NCI-H1436 (cell line): ENCODE results near the gene B4GALNT4.
"Not testable (repeated sequence)": the region's sequence is repeated elsewhere in the genome, so short reads cannot be mapped to it uniquely, and the experiment has no call there.

ENCODE experiments used
- DNase-seq: peaks from one replicate; lab custom pipeline; 2025; lab: John Stamatoyannopoulos, UW

Gene B4GALNT4

DNA sequence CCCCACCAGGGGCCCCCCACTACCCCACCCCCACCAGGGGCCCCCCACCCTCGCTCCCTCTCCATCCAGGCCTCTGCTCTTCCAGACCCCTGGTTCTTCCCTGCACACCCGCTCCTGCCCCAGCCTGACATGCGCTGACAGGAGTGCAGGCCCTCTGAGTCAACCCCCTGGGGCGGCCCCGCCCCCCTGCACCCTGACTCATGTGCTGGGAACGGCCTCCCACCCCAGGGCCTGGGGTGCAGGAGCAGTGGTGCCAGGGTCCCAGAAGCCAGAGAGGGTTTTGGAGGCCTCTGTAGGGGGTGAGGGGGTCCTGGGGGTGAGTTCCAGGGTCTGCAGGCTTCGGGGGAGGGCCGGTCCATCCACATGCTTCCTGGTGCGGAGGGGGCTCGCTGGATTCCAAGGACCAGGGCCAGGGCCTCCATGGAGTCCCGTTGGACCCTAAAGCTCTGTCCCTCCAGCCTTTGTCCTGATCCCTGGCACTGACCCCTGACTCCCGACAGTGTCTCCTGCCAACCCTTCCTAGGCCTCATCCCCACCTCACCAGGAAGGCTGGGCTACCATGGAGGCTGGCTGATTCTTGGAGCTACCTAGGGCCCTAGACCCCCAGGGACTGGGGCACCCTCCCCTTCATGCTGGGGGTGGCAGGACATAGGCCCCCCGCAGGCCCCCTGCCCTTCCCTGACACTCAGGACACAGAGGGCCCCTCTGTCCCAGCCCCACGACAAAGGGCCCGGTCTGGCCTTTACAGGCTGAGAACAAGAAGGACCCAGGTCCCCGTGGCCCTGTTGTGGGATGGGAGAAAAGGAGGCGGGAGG, 24.1 kb downstream of the B4GALNT4 start:
- DNase-seq: no peak

DNA sequence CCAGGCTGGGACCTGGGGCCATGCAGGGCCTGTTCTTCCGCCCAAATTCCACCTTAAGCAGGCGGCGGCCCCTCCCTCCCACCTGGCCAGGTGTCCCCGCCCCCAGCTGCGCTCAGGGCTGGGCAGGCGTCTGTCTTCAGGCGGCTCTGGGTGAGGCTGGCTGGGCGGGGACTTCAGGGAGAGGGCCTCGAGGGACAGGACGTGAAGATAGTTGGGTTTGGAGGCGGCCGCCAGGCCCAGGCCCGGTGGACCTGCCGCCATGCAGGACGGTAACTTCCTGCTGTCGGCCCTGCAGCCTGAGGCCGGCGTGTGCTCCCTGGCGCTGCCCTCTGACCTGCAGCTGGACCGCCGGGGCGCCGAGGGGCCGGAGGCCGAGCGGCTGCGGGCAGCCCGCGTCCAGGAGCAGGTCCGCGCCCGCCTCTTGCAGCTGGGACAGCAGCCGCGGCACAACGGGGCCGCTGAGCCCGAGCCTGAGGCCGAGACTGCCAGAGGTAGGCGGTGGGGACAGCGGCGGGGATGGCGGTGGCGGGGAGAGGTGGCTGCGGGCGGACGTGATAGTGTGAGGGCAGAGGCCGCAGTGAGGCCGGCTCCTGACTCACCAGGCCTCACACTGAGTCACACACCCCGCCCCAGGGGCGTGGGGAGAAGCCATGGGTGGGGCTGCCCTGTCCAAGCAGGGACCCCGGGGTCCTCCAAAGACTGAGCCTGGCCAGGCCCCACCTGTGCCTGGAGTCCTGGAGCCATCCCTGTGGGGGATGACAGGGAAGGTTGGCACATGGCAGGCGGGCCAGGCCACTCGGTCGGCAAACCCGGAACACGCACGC, 24.9 kb downstream of the B4GALNT4 start, which contains the start of gene PKP3:
Gene PKP3, plus strand, starts transcription at position 176 of the 824 bp plus-strand sequence. Its CDS starts 84 bp downstream, at position 260.
- no peak for DNase-seq

GRCh38 chr11:394858-395655, 25.8 kb downstream of the B4GALNT4 start:
- no peak for DNase-seq

DNA sequence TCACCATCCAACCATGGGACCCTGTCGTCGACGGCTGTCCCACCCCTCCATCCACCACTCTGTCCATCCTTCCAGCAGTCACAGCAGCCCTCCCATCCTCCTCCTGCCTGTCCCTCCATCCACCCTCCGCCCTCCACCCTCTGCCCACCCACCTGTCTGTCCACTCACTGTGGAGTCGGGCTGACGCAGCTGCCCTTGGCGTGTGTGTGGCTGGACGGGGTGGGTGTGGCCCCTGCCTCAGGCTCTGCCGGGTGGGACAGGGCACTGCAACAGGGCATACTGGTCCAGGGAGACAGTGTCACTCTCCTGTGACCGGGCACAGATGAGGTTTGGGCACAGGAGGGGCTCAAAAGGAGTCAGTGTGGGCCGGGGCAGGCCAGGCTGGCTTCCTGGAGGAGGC, 26.6 kb downstream of the B4GALNT4 start:
- no peak for DNase-seq

- no peak for DNase-seq
Observed at GRCh38 chr11:396511-396947, 27.2 kb downstream of the B4GALNT4 start.

- DNase-seq: no peak
Observed at GRCh38 chr11:396948-397548, 27.7 kb downstream of the B4GALNT4 start.

- no peak for DNase-seq
Observed at GRCh38 chr11:398826-399225, 29.5 kb downstream of the B4GALNT4 start.

DNA sequence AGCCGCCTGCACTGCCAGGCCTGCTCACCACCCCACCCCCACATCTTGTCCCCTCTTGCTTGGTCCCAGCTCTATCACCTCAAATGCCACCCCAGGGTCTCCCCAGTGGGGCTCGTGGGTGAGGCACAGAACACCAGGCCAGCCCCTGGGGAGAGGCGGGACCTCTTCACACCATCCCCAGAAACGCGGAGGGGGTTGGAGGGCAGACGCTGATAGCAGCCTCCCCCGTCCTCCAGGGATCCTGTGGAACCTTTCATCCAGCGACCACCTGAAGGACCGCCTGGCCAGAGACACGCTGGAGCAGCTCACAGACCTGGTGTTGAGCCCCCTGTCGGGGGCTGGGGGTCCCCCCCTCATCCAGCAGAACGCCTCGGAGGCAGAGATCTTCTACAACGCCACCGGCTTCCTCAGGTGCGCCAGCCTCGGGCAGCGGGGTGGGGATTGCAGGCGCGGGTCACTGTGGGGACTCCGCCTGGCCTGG, 30.5 kb downstream of the B4GALNT4 start:
- DNase-seq: no peak

GRCh38 chr11:400241-400689, 31.0 kb downstream of the B4GALNT4 start:
- DNase-seq: no peak

GRCh38 chr11:401196-401595, 31.9 kb downstream of the B4GALNT4 start:
- DNase-seq: not testable (repeated sequence)

DNA sequence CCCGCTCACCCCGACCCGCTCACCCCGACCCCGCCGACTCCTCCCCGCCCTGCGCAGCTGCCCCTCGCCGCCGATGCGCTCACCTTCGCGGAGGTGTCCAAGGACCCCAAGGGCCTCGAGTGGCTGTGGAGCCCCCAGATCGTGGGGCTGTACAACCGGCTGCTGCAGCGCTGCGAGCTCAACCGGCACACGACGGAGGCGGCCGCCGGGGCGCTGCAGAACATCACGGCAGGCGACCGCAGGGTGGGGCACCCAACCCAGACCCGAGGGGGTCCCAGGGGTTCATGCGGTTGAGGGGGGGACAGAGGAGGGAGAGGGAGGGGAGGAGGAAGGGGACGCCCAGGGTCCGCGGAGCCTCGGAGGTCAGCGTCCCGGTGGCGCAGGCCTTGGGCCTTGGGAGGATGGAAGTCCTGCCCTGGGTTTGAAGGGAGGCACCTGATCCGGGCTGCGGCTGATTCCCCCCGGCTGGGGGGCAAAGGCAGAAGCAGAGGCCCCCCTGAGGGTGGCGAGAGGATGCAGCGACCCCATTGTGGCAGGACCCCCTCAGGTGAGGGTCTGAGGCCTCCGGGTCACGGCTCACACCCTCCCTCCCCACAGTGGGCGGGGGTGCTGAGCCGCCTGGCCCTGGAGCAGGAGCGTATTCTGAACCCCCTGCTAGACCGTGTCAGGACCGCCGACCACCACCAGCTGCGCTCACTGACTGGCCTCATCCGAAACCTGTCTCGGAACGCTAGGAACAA, 33.9 kb downstream of the B4GALNT4 start:
- DNase-seq: no peak

DNA sequence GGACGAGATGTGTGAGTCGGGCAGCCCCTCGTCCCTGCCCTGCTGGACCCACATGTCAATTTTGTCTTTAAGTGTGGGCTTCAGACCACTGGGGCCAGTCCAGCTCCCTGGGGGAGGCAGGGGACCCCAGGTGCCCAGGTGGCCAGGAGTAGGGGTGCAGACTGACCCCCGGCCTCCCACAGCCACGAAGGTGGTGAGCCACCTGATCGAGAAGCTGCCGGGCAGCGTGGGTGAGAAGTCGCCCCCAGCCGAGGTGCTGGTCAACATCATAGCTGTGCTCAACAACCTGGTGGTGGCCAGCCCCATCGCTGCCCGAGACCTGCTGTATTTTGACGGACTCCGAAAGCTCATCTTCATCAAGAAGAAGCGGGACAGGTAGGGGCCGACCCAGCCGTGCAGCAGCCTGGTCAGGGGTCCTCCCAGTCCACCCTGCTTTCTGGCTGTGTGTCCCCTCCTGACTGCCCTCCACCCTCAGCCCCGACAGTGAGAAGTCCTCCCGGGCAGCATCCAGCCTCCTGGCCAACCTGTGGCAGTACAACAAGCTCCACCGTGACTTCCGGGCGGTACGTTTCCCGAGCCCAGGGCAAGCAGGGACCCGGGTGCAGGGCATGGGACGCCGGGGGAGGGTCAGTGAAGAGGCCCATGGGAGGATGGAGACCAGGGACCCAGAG, 34.6 kb downstream of the B4GALNT4 start:
- no peak for DNase-seq

DNA sequence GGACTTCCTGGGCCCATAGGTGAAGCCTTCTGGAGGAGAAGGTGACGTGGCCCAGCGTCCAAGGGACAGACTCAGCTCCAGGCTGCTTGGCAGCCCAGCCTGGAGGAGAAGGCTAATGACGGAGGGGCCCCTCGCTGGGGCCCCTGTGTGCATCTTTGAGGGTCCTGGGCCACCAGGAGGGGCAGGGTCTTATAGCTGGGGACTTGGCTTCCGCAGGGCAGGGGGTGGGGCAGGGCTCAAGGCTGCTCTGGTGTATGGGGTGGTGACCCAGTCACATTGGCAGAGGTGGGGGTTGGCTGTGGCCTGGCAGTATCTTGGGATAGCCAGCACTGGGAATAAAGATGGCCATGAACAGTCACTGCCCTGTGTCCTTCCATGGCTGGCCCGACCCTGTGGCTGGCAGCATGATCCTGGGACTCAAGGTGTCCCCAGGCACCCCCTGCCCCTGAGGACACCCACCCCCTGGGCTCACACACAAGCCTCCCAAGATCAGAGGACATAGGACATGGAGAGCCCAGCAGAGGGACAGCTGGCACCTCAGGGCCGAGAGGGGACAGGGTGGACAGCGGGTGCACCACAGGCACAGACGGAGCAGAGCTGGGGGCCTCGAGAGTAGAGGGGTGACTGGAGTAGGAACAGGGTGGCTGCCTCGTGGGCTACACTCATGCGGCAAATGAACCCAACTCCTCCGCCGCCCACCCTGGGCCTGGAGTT, 35.4 kb downstream of the B4GALNT4 start:
- no peak for DNase-seq

DNA sequence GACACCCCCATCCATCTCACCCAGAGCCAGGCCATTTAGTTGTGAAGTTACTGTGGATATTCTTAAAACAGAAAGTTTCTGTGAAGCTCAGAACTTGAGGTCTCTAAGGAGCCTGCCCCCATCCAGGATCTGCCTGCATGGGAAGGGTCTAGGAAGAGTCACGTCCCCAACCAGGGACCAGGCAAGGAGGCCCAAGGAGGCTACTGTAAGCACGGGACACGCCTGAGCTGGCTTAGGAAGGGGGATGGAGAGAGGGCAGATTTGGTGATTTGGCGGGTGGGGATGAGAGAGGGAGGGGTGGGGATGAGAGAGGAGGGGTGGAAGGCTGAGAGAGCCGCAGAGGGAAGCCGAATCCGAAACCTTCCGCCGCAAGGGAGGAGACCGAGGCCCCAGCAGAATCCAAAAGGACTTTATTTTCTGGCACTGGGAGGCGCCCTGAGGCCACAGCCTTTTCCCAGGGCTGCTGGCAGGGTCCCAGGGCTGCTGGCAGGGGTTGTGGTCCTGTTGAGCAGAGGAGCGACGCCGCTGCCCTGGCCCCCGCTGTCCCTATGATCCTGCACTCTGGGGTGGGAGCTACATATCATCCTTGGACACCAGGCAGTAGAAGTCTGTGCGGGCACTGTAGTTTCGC, 36.1 kb downstream of the B4GALNT4 start:
- no peak for DNase-seq

- no peak for DNase-seq
Observed at GRCh38 chr11:405954-406795, 36.9 kb downstream of the B4GALNT4 start.

- DNase-seq: no peak
Observed at GRCh38 chr11:406796-407650, 37.7 kb downstream of the B4GALNT4 start.

- no peak for DNase-seq
Observed at GRCh38 chr11:407651-408123, 38.4 kb downstream of the B4GALNT4 start.
